GM19324 (cell line): ENCODE data around the gene BAIAP2.
"Not testable (repeated sequence)": the region's sequence is repeated elsewhere in the genome, so short reads cannot be mapped to it uniquely, and the experiment has no call there.

ENCODE experiments used
- ATAC-seq: cut with Tn5 transposase; IDR thresholded peaks from one replicate; pipeline ENCODE4 v1.9.1; 2021; ENCODE audit warnings: mild to moderate bottlenecking, moderate library complexity; ENCODE audit not compliant: unreplicated experiment, low FRiP score

BAIAP2 gene

DNA sequence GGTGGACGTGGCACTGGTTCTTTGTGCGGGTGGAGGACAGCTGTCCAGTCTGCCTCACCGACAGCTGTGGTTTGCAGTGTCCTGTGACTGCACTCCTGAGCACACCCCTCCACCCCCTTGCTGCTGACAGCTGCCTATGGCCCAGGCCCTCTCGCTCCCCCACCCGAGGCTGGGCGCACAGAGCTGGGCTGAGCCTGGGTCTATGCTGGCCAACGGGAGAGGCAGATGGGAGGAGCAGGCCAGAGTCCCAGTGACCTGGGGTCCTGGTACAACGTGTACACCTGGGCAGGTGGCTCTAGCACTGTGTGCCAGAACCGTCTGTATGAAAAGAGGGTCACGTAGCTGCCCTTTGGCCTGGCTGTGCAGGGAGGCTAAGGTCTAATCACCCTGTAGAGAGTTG lies 30.5 kb downstream of the BAIAP2 start:
- ATAC-seq = no peak

DNA sequence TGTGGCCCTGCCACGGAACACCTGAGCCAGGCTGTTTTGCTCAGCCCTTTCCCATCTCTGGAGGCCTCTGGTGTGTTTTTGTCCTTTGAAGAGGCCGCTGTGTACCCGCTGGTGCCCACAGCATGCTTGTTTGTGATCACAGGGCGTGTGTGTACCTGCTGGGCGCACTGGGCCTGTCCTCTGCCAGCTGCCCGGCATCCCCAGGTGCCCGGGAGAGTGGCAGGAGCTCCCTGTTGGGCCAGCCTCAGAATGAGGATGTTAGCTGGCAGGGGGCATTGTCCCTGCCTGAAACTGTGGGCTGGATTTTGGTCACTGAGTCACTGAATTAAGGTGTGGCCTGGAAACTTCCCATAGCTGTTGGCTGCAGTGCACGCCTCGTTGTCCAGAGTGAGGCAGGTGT lies 31.1 kb downstream of the BAIAP2 start:
- ATAC-seq = no peak

DNA sequence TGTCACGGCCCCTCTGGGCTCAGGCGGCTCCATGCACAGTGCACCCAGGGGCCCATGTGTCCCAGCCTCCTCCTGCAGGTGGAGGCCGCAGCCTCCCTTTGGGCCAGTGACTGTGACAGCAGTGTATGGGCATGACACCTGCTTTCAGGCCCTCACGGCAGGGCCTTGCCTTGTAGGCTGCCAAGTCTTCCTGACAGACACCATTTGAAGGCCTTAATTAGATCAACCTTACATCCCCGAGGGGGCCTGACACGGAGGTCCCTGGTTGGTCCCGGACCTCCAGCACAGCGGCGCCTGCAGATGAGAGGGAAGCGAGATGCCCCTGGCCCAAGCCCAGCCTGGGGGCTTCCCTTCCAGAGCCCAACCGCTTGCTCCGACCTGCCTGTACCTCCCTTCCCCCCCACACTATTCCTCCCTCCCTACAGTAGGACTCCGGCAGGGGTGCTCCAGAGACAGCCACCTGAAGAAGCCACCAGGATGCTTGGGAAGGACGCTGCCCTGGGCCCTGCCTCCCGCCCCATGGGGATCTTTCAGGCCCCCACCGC lies 31.9 kb downstream of the BAIAP2 start:
- no peak for ATAC-seq

- ATAC-seq = no peak
Observed at GRCh38 chr17:81067391-81067811, 32.5 kb downstream of the BAIAP2 start.

DNA sequence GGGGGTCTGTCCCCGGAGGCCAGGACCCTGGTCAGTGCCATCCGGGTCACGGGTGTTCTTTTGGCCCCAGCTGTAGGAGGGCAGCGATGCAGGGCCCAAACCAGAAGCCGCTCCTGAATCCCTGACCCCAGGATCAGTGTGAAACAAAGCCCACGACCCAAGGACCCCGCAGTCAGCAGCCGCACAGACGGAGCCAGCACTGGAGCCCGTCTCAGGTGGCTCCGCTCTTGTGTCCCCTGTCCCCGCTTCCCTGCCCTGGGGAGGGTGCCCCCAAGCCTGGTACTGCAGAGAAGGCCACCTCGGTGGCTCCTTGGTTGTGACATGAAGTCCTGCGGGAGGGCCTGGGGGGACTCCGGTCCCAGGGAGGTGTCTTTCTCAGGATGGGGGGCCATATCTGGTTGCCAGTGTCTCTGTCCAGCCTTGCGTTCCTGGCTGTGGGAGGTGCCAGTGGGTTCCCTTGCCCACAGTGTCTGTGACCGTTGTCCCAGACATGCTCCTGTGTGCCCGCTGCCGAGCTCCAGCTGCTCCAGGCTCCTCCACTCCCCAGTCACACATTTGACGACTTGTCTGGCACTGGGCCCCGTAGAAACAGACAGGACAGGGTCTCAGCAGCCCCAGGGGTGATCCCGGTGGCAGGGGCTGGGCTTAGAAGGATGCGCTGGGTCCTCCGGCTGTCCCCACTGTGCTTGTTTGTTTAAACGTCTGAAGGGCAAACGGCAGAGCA lies 33.6 kb downstream of the BAIAP2 start:
- no peak for ATAC-seq

DNA sequence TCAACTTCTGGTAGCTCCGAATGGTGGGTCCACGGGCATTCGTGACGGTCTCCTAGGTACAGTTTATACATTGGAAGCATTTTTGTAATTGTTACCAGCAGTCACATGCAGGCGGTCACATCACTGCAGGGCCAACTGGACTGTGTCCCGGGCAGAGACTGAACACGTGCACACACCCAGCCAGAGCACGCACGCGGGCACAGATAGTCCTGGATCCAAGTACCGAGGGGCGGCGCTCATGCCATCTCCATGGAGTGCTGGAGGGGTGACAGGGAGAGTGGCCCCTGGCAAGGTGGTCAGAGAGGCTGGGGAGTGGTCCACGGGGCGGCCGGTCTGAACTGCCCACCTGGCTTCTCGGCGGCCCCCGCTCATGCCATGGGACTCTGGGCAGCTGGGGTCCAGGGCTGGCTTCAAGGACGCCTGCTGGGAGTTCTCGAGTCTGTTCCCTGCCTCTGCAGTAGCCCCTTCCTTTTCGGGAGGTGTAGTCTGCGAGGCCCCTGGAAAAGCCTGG lies 34.2 kb downstream of the BAIAP2 start:
- no peak for ATAC-seq

DNA sequence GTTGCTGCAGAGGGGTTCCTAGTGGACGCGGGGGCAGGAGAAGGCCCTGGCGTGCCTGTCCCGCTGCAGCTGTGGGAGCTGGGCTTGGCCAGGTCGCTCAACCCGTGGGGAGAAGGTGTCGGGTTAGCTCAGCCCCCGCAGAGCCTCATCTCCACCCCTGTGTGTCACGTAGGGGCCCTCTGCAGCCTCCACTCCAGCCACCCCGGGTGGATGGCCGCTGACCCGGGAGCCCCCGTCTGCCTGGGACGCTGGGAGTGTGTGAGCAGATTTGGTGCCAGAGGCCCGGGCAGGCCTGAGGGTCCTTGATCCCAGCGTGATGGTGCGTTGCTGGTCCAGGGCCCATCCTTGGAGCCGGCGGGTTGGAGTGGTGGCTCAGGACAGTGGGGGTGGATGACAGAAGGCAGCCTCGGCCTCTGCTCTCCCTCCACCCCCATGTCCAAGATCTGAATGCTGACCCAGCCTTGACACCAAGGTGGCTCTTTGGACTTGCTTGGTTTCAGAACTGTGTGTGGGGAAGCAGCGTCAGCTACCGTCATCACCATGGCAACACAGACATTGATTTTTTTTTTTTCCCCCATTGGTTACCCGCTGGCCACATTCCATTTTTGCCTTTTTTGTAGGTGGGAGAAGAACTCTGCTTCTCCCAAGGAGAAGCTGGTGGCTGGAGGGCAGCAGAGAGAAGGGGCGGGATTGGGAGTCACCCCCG lies 35.7 kb downstream of the BAIAP2 start:
- no peak for ATAC-seq

DNA sequence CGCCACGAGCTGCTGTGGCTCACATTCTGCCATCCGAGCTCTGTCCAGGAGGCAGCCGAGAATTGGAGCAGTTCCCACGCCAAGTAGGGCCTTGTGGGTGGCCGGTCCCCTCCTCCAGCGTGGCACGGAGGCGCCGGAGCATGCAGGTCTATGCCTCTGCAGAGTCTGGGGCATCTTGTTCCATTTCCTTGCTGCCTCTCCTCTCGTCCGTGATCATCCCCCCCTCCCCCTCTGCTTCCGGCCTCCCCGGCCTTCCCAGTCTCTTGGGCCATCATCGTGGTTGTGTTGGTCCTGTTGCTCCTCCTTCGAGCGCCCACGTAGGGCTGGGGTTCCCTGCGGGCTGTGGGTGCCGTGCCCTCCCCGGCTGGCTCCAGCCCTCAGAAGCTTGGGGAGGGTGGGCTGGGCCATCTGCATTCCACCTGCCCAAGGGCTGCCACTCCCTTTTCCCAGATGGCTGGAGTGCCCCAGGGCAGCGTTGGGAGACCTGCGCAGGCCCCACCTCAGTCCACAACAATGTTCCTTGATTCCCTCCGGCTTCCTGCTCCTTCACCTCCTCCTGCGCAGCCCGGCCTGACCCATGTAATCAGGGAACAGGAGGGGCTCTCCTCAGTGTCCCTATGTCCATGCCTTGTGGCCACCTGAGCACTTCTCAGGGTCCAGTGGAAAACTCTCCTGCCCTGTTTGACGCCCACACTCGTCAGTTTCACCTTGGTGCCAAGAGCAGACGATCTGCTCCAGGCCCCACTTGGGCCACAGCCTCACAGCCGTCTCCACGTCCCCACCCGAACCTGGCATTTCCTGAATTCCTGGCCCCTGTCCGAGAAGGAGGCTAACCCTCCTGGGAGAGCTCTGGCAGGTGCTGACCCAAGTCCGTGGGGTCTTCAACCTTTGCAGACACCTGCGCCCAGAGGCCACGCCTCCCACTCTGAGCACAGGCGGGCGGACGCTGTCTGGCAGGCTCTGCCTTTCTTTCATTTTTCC lies 37.1 kb downstream of the BAIAP2 start:
- no peak for ATAC-seq

- ATAC-seq = no peak
Observed at GRCh38 chr17:81073967-81074839, 39.3 kb downstream of the BAIAP2 start.

- ATAC-seq = no peak
Observed at GRCh38 chr17:81074875-81075274, 39.9 kb downstream of the BAIAP2 start.

DNA sequence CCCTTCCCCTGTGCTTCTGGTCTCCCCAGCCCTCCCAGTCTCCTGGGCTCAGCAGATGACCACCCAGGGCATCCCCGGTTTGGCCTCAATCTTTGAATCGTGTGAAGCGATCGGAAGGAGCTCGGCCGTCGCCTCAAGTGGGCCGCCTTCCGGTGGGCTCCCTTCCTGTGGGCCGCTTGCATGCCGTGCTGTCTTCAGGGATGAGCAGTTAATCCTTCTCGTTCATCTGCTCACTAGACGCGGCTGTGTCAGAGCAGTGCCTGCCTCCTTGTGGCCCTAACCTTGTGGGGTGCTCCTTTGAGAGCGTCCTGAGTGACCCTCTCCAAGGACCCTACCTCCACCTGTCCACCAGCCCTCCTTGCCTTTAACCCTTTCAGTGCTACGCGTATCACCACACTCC lies 40.4 kb downstream of the BAIAP2 start:
- no peak for ATAC-seq

DNA sequence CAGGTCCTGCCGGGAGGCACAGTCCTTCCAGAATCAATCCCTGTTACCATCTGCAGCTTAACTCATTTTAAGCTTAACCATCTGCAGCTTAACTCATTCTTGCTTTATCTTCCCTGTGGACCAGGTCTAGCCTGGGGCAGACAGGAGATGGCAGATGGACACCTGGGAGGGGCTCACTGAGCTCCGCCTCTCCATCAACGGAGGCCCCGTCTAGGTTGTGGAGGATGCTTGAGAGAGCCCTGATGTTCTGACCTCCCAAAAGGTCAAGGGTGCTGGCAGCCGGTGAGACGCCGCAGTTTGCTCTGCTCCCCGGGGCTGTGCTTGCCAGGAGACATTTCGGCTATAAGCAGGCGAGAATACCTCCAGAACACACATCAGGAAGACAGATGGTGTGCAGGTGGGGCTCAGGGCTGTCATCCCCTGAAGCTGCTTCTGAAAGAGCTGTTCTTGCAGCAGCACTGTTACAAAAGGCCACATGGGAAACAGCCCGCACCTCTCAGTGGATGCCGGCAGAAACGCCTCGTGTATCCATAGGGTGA lies 41.3 kb downstream of the BAIAP2 start:
- no peak for ATAC-seq

DNA sequence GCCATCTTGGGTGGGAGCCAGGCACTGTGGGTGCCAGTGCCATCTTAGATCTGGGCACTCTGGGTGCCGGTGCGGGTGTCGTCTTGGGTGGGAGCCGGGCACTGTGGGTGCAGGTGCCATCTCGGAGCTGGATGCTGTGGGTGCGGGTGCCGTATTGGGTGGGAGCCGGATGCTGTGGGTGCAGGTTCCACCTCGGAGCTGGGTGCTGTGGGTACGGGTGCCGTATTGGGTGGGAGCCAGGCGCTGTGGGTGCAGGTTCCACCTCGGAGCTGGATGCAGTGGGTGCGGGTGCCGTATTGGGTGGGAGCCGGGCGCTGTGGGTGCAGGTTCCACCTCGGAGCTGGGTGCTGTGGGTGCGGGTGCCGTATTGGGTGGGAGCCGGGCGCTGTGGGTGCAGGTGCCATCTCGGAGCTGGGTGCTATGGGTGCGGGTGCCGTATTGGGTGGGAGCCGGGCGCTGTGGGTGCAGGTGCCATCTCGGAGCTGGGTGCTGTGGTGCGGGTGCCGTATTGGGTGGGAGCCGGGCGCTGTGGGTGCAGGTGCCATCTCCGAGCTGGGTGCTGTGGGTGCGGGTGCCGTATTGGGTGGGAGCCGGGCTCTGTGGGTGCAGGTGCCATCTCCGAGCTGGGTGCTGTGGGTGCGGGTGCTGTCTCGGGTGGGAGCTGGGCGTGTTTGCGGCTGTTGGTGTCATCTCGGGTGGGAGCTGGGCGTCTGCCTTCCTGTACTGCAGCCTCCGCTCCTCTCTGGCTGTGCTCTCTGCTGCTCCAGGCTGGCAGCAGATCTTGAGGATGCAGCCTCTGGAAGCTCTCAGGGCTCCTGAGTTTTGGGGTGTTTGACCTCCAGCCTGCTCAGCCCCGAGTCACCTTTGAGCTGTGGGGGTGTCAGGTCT lies 43.3 kb downstream of the BAIAP2 start:
- not testable (repeated sequence) for ATAC-seq

- no peak for ATAC-seq
Observed at GRCh38 chr17:81080019-81080418, 45.1 kb downstream of the BAIAP2 start.

DNA sequence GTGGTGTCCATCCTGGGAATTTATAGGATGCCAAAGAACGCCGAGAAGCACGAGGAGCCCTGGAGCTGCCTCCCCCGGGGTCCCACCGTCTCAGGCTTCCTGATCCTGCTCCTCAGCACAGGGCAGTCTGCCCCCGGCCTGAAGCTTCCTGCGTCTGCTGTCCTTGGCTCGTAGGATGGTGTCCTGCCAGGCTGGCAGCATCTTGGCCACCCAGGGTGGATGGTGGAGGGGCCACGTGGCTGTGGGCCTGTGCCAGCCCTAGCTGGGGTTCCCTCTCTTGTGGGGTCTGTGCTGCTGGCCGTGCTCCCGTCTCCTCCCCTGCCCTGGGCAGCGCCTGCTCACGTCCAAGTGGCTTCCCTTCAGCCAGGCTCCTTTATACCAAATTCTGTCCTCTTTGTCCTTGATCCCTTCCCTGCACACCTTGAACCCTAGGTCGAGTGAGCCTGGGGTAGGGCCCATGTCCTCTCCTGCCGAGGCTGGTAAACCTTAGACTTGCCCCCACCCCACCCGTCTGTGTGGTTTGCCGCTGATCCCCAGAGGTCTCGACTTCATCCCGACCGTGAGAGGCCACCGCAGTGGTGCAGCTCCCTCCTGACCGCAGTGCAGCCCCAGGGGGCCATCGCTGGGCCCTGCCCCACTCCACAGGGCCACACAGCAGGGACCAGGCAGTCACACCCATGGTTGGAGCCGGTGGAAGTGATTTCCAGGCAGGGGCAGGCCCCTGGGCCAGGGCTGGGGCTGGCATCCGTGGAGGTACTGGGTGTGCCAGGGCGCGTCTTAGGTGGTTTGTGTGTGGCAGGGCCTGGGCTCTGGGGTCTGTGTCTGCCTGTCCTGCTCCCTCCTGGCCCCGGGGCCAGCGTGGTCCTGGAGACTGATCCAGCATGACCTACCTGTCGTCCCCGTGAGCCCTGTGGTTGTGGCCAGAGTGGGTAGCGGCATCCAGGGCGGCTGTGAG lies 46.5 kb downstream of the BAIAP2 start:
- no peak for ATAC-seq

GRCh38 chr17:81082177-81083073 lies 47.5 kb downstream of the BAIAP2 start:
- ATAC-seq = no peak
